Astrocyte of the cerebellum (primary cell): ENCODE results near the gene HS3ST3B1.
A peak's percentile ranks its signal among the peaks of the same experiment; 100 is the strongest.

Experiments used
- DNase-seq: peaks from one replicate; pipeline ENCODE4 v3.0.0-alpha.2; 2011; ENCODE audit warnings: low read depth
- H3K4me3 ChIP-seq: 2 replicates; pipeline ENCODE4 v1.5.1; 2011; ENCODE audit warnings: mild to moderate bottlenecking, low read depth, low read length, moderate library complexity
- CTCF ChIP-seq: IDR thresholded peaks from 2 replicates; pipeline ENCODE4 v1.5.1; 2012; ENCODE audit warnings: low read length, low read depth, moderate library complexity, mild to moderate bottlenecking; ENCODE audit errors: missing control alignments
- in situ Hi-C: cut with HindIII; loops from 2 replicates; pipeline ENCODE4 v1.10.0; 2017; ENCODE audit warnings: low sequenced_read_pairs

HS3ST3B1 gene

GRCh38 chr17:14333506-14333905 lies 32.6 kb downstream of the HS3ST3B1 start:
- TF ChIP-seq CTCF = no peak
- in situ Hi-C loops = no loop called here
- DNase-seq = no peak
- no peak overlapping the region for H3K4me3 ChIP-seq

GRCh38 chr17:14334276-14334840 lies 33.5 kb downstream of the HS3ST3B1 start:
- in situ Hi-C loops = no loop called here
- TF ChIP-seq CTCF = no peak
- no peak overlapping the region for H3K4me3 ChIP-seq
- no peak for DNase-seq

GRCh38 chr17:14334919-14335318 lies 34.0 kb downstream of the HS3ST3B1 start:
- TF ChIP-seq CTCF = no peak
- H3K4me3 ChIP-seq = no peak overlapping the region
- in situ Hi-C loops = no loop called here
- no peak for DNase-seq

- no peak for TF ChIP-seq CTCF
- in situ Hi-C loops = no loop called here
- no peak for DNase-seq
Observed at GRCh38 chr17:14336418-14336817, 35.5 kb downstream of the HS3ST3B1 start.

GRCh38 chr17:14337596-14338079 lies 36.8 kb downstream of the HS3ST3B1 start:
- no peak overlapping the region for H3K4me3 ChIP-seq
- no peak for DNase-seq
- in situ Hi-C loops = no loop called here
- TF ChIP-seq CTCF = no peak

More at GRCh38 chr17:14336418-14336817, 35.5 kb downstream of the HS3ST3B1 start:
- no peak overlapping the region for H3K4me3 ChIP-seq

- DNase-seq = peak; percentile 29
- in situ Hi-C loops = no loop called here
- TF ChIP-seq CTCF = no peak
- H3K4me3 ChIP-seq = no peak overlapping the region
Observed at GRCh38 chr17:14340857-14341754, 40.2 kb downstream of the HS3ST3B1 start.
